HT1080 (cell line): ENCODE measurements around the gene SMU1. TPM values are rescaled to one million over a fixed set of nuclear protein-coding genes. Genes with fewer than 3 reads are reported as not detected.
A peak's percentile ranks its signal among the peaks of the same experiment; 100 is the strongest.
"Not testable (repeated sequence)": the region's sequence is repeated elsewhere in the genome, so short reads cannot be mapped to it uniquely, and the experiment has no call there.

Experiments
- DNase-seq: peaks from one replicate; pipeline ENCODE4 v3.0.0-alpha.2; 2015; ENCODE audit warnings: low read depth
- total RNA-seq: library from RNA; depleted of rRNA; stranded (reverse); fragments of >200 nt; shearing (Covaris generic); gene quantifications from 2 replicates; pipeline ENCODE4 v1.2.3, GENCODE V29; 2014; rRNA removed

SMU1 gene
- total RNA-seq, 1 experiment from 2014 or later, result 36.3 TPM

- DNase-seq, result no peak
These were observed 61.8 kb downstream of the SMU1 start for GRCh38 chr9:33014665-33015014.

- DNase-seq, result no peak
These were observed 62.4 kb downstream of the SMU1 start for GRCh38 chr9:33013962-33014664.

GRCh38 chr9:33012328-33013069 is 64.0 kb downstream of the SMU1 start:
- DNase-seq, result no peak

- no peak for DNase-seq
These were observed 64.6 kb downstream of the SMU1 start for GRCh38 chr9:33011831-33012230.

GRCh38 chr9:33007755-33008154 is 68.7 kb downstream of the SMU1 start:
- DNase-seq, result no peak

- DNase-seq, result not testable (repeated sequence)
These were observed 71.1 kb downstream of the SMU1 start for GRCh38 chr9:33005335-33005734.

- peak; percentile 33 for DNase-seq
These were observed 75.8 kb downstream of the SMU1 start for GRCh38 chr9:33000682-33001055.

- no peak for DNase-seq
These were observed 83.8 kb downstream of the SMU1 start for GRCh38 chr9:32992595-32993238.

GRCh38 chr9:32991897-32992594 is 84.4 kb downstream of the SMU1 start:
- no peak for DNase-seq

Other genes starting within 250 kb of the SMU1 start
- 46.1 and 48.8 TPM in 2 replicates for gene APTX, start 75.0 kb downstream of the SMU1 start, total RNA-seq
- 185 and 211 TPM in 2 replicates for gene DNAJA1, start 51.4 kb downstream of the SMU1 start, total RNA-seq
- gene B4GALT1, start 90.7 kb upstream of the SMU1 start, total RNA-seq, result 14.5 and 23.6 TPM in 2 replicates
- gene SPINK4, start 163.5 kb upstream of the SMU1 start, total RNA-seq, result not detected in 2 replicates
- 63.3 and 65.7 TPM in 2 replicates for gene BAG1, start 188.0 kb upstream of the SMU1 start, total RNA-seq
- 86.5 and 87.5 TPM in 2 replicates for gene CHMP5, start 188.4 kb upstream of the SMU1 start, total RNA-seq
- 21.5 and 28.2 TPM in 2 replicates for gene NFX1, start 213.8 kb upstream of the SMU1 start, total RNA-seq